ENCODE data around the gene ZMIZ1. TPM values are rescaled to one million over a fixed set of nuclear protein-coding genes. Genes with fewer than 3 reads are reported as not detected.

ZMIZ1 gene
- total RNA-seq, 1 experiment from 2014 or later, result 42.3 TPM

GRCh38 chr10:79292891-79293746, 224.4 kb downstream of the ZMIZ1 start:
- no peaks in the 10 kb centered on the region for H3K4me1 Mint-ChIP-seq (ENCODE audit: low read depth, unreplicated experiment)
- H3K36me3 Mint-ChIP-seq (ENCODE audit: insufficient read depth, unreplicated experiment), result peaks cover 50% of the 10 kb centered on the region
- no TSS peak for BruUV-seq (replicated peaks)
- intact Hi-C loops (cut with micrococcal nuclease; ENCODE audit: unreplicated experiment), result no loop called here
- peaks cover 8% of the 10 kb centered on the region for H3K36me3 ChIP-seq (ENCODE audit: control insufficient read depth, insufficient read depth, low read length)
- peak in 1 of 2 experiments; percentile 42 for DNase-seq
- H3K27me3 ChIP-seq (replicated peaks; ENCODE audit: control insufficient read depth, insufficient read depth, low read length), result no peaks in the 10 kb centered on the region
- H3K9me3 ChIP-seq, result no peaks in the 10 kb centered on the region
- POLR2A ChIA-PET, result no interaction called here
- no peak overlapping the region for H3K4me3 Mint-ChIP-seq (ENCODE audit: unreplicated experiment)
- no peak overlapping the region for H3K27ac Mint-ChIP-seq (ENCODE audit: unreplicated experiment)
- H3K4me1 ChIP-seq, result no peaks in the 10 kb centered on the region
- no peaks in the 10 kb centered on the region for H3K9me3 Mint-ChIP-seq (ENCODE audit: unreplicated experiment)
- CTCF ChIA-PET, result interaction anchor here (0.6 to 1.0 kb wide), 7 partner anchors 32 to 1966 kb away, joined by 3 to 6 read pairs (median 3); no protein-coding TSS in a partner anchor
- TF ChIP-seq CTCF (IDR thresholded peaks at IDR 0.05; ENCODE audit: insufficient read depth in 1 of 2, low read depth in 1 of 2, low read length in 1 of 2, severe bottlenecking in 1 of 2, unreplicated experiment in 1 of 2), result peak; percentile 62 to 72
- H3K4me3 ChIP-seq (ENCODE audit: low read depth, low read length), result no peak overlapping the region
- H3K27me3 Mint-ChIP-seq (ENCODE audit: insufficient read depth, unreplicated experiment), result no peaks in the 10 kb centered on the region

- no TSS peak for BruUV-seq (replicated peaks)
- no peaks in the 10 kb centered on the region for H3K4me1 Mint-ChIP-seq (ENCODE audit: low read depth, unreplicated experiment)
- intact Hi-C loops (cut with micrococcal nuclease; ENCODE audit: unreplicated experiment), result no loop called here
- Histone ChIP-seq H3K4me3 (ENCODE audit: low read depth, low read length) (no peak overlapping the region), H3K36me3 (ENCODE audit: control insufficient read depth, insufficient read depth, low read length) (peaks cover 11% of the 10 kb centered on the region), H3K27me3 (replicated peaks; ENCODE audit: control insufficient read depth, insufficient read depth, low read length) (no peaks in the 10 kb centered on the region), H3K9me3 (no peaks in the 10 kb centered on the region), H3K4me1 (peaks cover 7% of the 10 kb centered on the region; the same call in 1 of the 2 replicates)
- no peak overlapping the region for H3K27ac Mint-ChIP-seq (ENCODE audit: unreplicated experiment)
- peaks cover 50% of the 10 kb centered on the region for H3K36me3 Mint-ChIP-seq (ENCODE audit: insufficient read depth, unreplicated experiment)
- CTCF ChIA-PET, result no interaction called here
- POLR2A ChIA-PET, result no interaction called here
- H3K9me3 Mint-ChIP-seq (ENCODE audit: unreplicated experiment), result no peaks in the 10 kb centered on the region
- no peaks in the 10 kb centered on the region for H3K27me3 Mint-ChIP-seq (ENCODE audit: insufficient read depth, unreplicated experiment)
- no peak for TF ChIP-seq CTCF (IDR thresholded peaks at IDR 0.05; ENCODE audit: insufficient read depth in 1 of 2, low read depth in 1 of 2, low read length in 1 of 2, severe bottlenecking in 1 of 2, unreplicated experiment in 1 of 2)
- no peak overlapping the region for H3K4me3 Mint-ChIP-seq (ENCODE audit: unreplicated experiment)
- DNase-seq, result no peak
These were observed 225.2 kb downstream of the ZMIZ1 start for GRCh38 chr10:79293841-79294581.

- Mint-ChIP-seq H3K27ac (ENCODE audit: unreplicated experiment) (no peak overlapping the region), H3K4me1 (ENCODE audit: low read depth, unreplicated experiment) (no peaks in the 10 kb centered on the region), H3K9me3 (ENCODE audit: unreplicated experiment) (no peaks in the 10 kb centered on the region), H3K27me3 (ENCODE audit: insufficient read depth, unreplicated experiment) (no peaks in the 10 kb centered on the region), H3K36me3 (ENCODE audit: insufficient read depth, unreplicated experiment) (peaks cover 61% of the 10 kb centered on the region), H3K4me3 (ENCODE audit: unreplicated experiment) (no peak overlapping the region)
- Histone ChIP-seq H3K27me3 (replicated peaks; ENCODE audit: control insufficient read depth, insufficient read depth, low read length) (no peaks in the 10 kb centered on the region), H3K4me1 (peaks cover 8% of the 10 kb centered on the region; the same call in 1 of the 2 replicates), H3K9me3 (no peaks in the 10 kb centered on the region), H3K36me3 (ENCODE audit: control insufficient read depth, insufficient read depth, low read length) (peaks cover 12% of the 10 kb centered on the region), H3K4me3 (ENCODE audit: low read depth, low read length) (no peak overlapping the region)
- no peak for TF ChIP-seq CTCF (IDR thresholded peaks at IDR 0.05; ENCODE audit: insufficient read depth in 1 of 2, low read depth in 1 of 2, low read length in 1 of 2, severe bottlenecking in 1 of 2, unreplicated experiment in 1 of 2)
- no peak for DNase-seq
- ChIA-PET CTCF (no interaction called here), POLR2A (no interaction called here)
- intact Hi-C loops (cut with micrococcal nuclease; ENCODE audit: unreplicated experiment), result no loop called here
- no TSS peak for BruUV-seq (replicated peaks)
These were observed 226.8 kb downstream of the ZMIZ1 start for GRCh38 chr10:79295563-79295962.

Data from Caco-2 (cell line).